ENCODE measurements around the gene DNAAF5.
"Not testable (repeated sequence)": the region's sequence is repeated elsewhere in the genome, so short reads cannot be mapped to it uniquely, and the experiment has no call there.

The DNAAF5 gene

GRCh38 chr7:802500-803242 lies 76.2 kb downstream of the DNAAF5 start:
- TF ChIP-seq CTCF (conservative IDR thresholded peaks at IDR 0.05; ENCODE audit: low read depth, low read length): no peak
- H3K4me3 ChIP-seq (ENCODE audit: low read length): peak overlapping the region; percentile 17
- DNase-seq (ENCODE audit: low read depth): no peak

- no peak overlapping the region for H3K4me3 ChIP-seq (ENCODE audit: low read length)
- TF ChIP-seq CTCF (conservative IDR thresholded peaks at IDR 0.05; ENCODE audit: low read depth, low read length): no peak
- no peak for DNase-seq (ENCODE audit: low read depth)
Observed at GRCh38 chr7:803243-803635, 76.7 kb downstream of the DNAAF5 start.

GRCh38 chr7:803796-804195 lies 77.3 kb downstream of the DNAAF5 start:
- H3K4me3 ChIP-seq (ENCODE audit: low read length); DNase-seq (ENCODE audit: low read depth): not testable (repeated sequence)

GRCh38 chr7:805261-805660 lies 78.8 kb downstream of the DNAAF5 start:
- no peak overlapping the region for H3K4me3 ChIP-seq (ENCODE audit: low read length)
- no peak for DNase-seq (ENCODE audit: low read depth)
- no peak for TF ChIP-seq CTCF (conservative IDR thresholded peaks at IDR 0.05; ENCODE audit: low read depth, low read length)

- peak overlapping the region; percentile 74 for H3K4me3 ChIP-seq (ENCODE audit: low read length)
- no peak for TF ChIP-seq CTCF (conservative IDR thresholded peaks at IDR 0.05; ENCODE audit: low read depth, low read length)
- DNase-seq (ENCODE audit: low read depth): no peak
Observed at GRCh38 chr7:815284-816216, 89.1 kb downstream of the DNAAF5 start.

- peak overlapping the region; percentile 74 for H3K4me3 ChIP-seq (ENCODE audit: low read length)
- peak; percentile 90 for DNase-seq (ENCODE audit: low read depth)
- TF ChIP-seq CTCF (conservative IDR thresholded peaks at IDR 0.05; ENCODE audit: low read depth, low read length): no peak
Observed at GRCh38 chr7:816300-816750, 89.8 kb downstream of the DNAAF5 start.

GRCh38 chr7:816751-817671 lies 90.5 kb downstream of the DNAAF5 start:
- TF ChIP-seq CTCF (conservative IDR thresholded peaks at IDR 0.05; ENCODE audit: low read depth, low read length): no peak
- DNase-seq (ENCODE audit: low read depth): no peak
- peak overlapping the region; percentile 81 for H3K4me3 ChIP-seq (ENCODE audit: low read length)

Data from retinal pigment epithelial cell (primary cell).